HepG2 (cell line): ENCODE data around the gene TAF4B.

Experiments
- ATF1 ChIP-seq: IDR thresholded peaks from 2 replicates; pipeline ENCODE4 v1.6.1; 2016; ENCODE audit warnings: mild to moderate bottlenecking, control low read depth
- ATF7 ChIP-seq, 2 experiments: fragments of 450-650 bp in 1 of 2; sonication (generic) in 1 of 2; formaldehyde crosslinking in 1 of 2; IDR thresholded peaks; 2 replicates each; pipeline versions ENCODE4 v1.4.0 to v1.6.1; 2016 to 2020; ENCODE audit warnings: antibody characterized with exemption in 1 of 2, mild to moderate bottlenecking in 1 of 2, missing genetic modification reagents in 1 of 2
- POLR2A ChIP-seq, 2 experiments: IDR thresholded peaks; 2 replicates each; pipeline ENCODE4 v1.6.1; 2011; ENCODE audit warnings: low read depth in 2 of 2, low read length in 2 of 2, mild to moderate bottlenecking in 1 of 2, moderate library complexity in 1 of 2; ENCODE audit not compliant: insufficient read depth in 1 of 2
- POLR2AphosphoS5 ChIP-seq: IDR thresholded peaks from 2 replicates; pipeline ENCODE4 v1.6.1; 2012; ENCODE audit warnings: low read depth, low read length
- SP1 ChIP-seq, 2 experiments: fragments of 450-650 bp in 1 of 2; sonication (generic) in 1 of 2; formaldehyde crosslinking in 1 of 2; IDR thresholded peaks; 2 replicates each; pipeline versions ENCODE4 v1.4.0 to v1.6.1; 2016 to 2020; ENCODE audit warnings: missing genetic modification reagents in 1 of 2
- ZMAT3 ChIP-seq: sonication (generic); formaldehyde crosslinking; conservative IDR thresholded peaks from 2 replicates; pipeline ENCODE4 v1.7.0; 2021; ENCODE audit warnings: missing genetic modification reagents
- ZNF33B ChIP-seq: sonication (generic); formaldehyde crosslinking; IDR thresholded peaks from 2 replicates; pipeline ENCODE4 v1.5.1; 2020; ENCODE audit warnings: mild to moderate bottlenecking, missing genetic modification reagents
- ZNF501 ChIP-seq: sonication (generic); formaldehyde crosslinking; IDR thresholded peaks from 2 replicates; pipeline ENCODE4 v1.5.1; 2020; ENCODE audit warnings: mild to moderate bottlenecking, moderate library complexity, missing genetic modification reagents
- ZSCAN29 ChIP-seq: sonication (generic); formaldehyde crosslinking; conservative IDR thresholded peaks from 2 replicates; pipeline ENCODE4 v1.4.0; 2020; ENCODE audit warnings: mild to moderate bottlenecking, missing genetic modification reagents
- TF ChIP-seq, protein P1 (sequence below): sonication (generic); formaldehyde crosslinking; IDR thresholded peaks from 2 replicates; pipeline ENCODE4 v1.5.0; 2020; ENCODE audit warnings: missing genetic modification reagents
- TF ChIP-seq, protein P2 (sequence below): sonication (generic); formaldehyde crosslinking; IDR thresholded peaks from 2 replicates; pipeline ENCODE4 v1.5.0; 2020; ENCODE audit warnings: mild to moderate bottlenecking, missing genetic modification reagents, moderate library complexity
- TF ChIP-seq, protein P3 (sequence below): sonication (generic); formaldehyde crosslinking; conservative IDR thresholded peaks from 2 replicates; pipeline ENCODE4 v1.4.0; 2020; ENCODE audit warnings: missing genetic modification reagents

DNA sequence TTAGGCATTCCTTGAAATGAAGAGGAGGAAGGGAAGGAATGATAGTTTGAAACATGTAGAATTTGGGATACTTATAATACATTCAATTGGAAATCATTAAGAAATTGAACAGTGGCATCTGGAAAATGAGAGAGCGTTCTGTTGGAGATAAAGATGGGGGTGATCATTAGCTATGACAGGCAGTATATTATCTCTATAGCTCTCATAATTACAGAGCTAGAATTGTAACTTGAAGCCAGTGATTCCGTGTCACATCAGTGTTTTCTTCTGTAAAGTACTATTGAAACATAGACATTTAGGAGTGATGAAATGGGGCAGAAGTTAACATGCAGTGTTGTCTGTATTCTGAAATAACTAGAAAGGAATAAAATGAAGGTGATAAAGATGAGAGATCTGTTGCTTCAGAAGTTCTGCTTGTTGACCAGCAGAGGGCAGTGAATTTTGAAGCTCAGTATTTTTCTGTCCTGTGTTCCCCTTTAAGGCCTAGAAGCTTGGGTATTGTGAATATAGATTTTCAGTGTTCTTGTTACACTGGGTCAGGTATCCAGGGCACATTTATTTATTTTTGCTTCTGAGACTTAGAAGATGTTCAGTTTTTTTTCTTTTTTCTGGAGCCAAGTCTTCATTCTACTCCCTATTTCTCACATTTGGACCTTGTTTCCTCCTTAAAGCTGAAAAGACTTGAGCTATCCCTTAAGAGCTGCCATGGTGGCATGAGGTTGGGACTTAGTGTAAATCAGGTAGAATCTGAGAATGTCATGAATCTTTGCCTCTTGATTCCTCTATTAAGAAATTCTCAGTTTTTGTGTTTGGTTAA is 157.4 kb downstream of the TAF4B start:
- TF ChIP-seq, protein P1, sequence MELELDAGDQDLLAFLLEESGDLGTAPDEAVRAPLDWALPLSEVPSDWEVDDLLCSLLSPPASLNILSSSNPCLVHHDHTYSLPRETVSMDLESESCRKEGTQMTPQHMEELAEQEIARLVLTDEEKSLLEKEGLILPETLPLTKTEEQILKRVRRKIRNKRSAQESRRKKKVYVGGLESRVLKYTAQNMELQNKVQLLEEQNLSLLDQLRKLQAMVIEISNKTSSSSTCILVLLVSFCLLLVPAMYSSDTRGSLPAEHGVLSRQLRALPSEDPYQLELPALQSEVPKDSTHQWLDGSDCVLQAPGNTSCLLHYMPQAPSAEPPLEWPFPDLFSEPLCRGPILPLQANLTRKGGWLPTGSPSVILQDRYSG: no peak
- TF ChIP-seq ZMAT3 (CRISPR knock-in tag) (no peak), ZNF33B (CRISPR knock-in tag) (no peak), ATF1 (CRISPR knock-in tag) (0 out of 2 replicates have a peak, but pooled peaks have one; percentile 18), POLR2A (IDR thresholded peaks at IDR 0.05; ENCODE audit: insufficient read depth in 1 of 2, low read depth in 2 of 2, low read length in 2 of 2) (no peak), ATF7 (IDR thresholded peaks at IDR 0.05) (no peak), ATF7 (CRISPR knock-in tag; IDR thresholded peaks at IDR 0.05) (no peak), ZNF501 (CRISPR knock-in tag) (no peak), SP1 (IDR thresholded peaks at IDR 0.05) (no peak), SP1 (CRISPR knock-in tag; IDR thresholded peaks at IDR 0.05) (no peak), POLR2AphosphoS5 (no peak), ZSCAN29 (CRISPR knock-in tag) (no peak)
- TF ChIP-seq, protein P2, sequence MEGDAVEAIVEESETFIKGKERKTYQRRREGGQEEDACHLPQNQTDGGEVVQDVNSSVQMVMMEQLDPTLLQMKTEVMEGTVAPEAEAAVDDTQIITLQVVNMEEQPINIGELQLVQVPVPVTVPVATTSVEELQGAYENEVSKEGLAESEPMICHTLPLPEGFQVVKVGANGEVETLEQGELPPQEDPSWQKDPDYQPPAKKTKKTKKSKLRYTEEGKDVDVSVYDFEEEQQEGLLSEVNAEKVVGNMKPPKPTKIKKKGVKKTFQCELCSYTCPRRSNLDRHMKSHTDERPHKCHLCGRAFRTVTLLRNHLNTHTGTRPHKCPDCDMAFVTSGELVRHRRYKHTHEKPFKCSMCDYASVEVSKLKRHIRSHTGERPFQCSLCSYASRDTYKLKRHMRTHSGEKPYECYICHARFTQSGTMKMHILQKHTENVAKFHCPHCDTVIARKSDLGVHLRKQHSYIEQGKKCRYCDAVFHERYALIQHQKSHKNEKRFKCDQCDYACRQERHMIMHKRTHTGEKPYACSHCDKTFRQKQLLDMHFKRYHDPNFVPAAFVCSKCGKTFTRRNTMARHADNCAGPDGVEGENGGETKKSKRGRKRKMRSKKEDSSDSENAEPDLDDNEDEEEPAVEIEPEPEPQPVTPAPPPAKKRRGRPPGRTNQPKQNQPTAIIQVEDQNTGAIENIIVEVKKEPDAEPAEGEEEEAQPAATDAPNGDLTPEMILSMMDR: peak; percentile 63
- TF ChIP-seq, protein P3, sequence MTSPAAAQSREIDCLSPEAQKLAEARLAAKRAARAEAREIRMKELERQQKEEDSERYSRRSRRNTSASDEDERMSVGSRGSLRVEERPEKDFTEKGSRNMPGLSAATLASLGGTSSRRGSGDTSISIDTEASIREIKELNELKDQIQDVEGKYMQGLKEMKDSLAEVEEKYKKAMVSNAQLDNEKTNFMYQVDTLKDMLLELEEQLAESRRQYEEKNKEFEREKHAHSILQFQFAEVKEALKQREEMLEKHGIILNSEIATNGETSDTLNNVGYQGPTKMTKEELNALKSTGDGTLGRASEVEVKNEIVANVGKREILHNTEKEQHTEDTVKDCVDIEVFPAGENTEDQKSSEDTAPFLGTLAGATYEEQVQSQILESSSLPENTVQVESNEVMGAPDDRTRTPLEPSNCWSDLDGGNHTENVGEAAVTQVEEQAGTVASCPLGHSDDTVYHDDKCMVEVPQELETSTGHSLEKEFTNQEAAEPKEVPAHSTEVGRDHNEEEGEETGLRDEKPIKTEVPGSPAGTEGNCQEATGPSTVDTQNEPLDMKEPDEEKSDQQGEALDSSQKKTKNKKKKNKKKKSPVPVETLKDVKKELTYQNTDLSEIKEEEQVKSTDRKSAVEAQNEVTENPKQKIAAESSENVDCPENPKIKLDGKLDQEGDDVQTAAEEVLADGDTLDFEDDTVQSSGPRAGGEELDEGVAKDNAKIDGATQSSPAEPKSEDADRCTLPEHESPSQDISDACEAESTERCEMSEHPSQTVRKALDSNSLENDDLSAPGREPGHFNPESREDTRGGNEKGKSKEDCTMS (CRISPR knock-in tag): no peak
